Measurements from ENCODE around the gene BRD7. TPM values are rescaled to one million over a fixed set of nuclear protein-coding genes. Genes with fewer than 3 reads are reported as not detected.

The BRD7 gene
- total RNA-seq, 3 donors from 2014 or later, result 50.8 to 79.6 (median 56.1) TPM

GRCh38 chr16:50340578-50340977 is 28.2 kb downstream of the BRD7 start:
- no peak for TF ChIP-seq CTCF (IDR thresholded peaks at IDR 0.05)
- intact Hi-C loops (cut with DNase I, micrococcal nuclease), result no loop called here

GRCh38 chr16:50338371-50339231 is 30.2 kb downstream of the BRD7 start:
- ATAC-seq, result peak; percentile 31
- intact Hi-C loops (cut with DNase I, micrococcal nuclease), result no loop called here
- Histone ChIP-seq H3K4me1 (ENCODE audit: low read depth) (peaks cover 5% of the 10 kb centered on the region), H3K36me3 (ENCODE audit: low read depth) (no peaks in the 10 kb centered on the region), H3K9me3 (no peaks in the 10 kb centered on the region), H3K4me3 (no peak overlapping the region)
- no peak for DNase-seq
- TF ChIP-seq CTCF (IDR thresholded peaks at IDR 0.05), result no peak

More at GRCh38 chr16:50340578-50340977, 28.2 kb downstream of the BRD7 start:
- no peaks in the 10 kb centered on the region for H3K36me3 ChIP-seq (ENCODE audit: low read depth)
- H3K4me1 ChIP-seq (ENCODE audit: low read depth), result peaks cover 5% of the 10 kb centered on the region
- no peak overlapping the region for H3K4me3 ChIP-seq
- no peak for ATAC-seq
- DNase-seq, result no peak
- no peaks in the 10 kb centered on the region for H3K9me3 ChIP-seq

GRCh38 chr16:50336884-50337283 is 31.9 kb downstream of the BRD7 start:
- intact Hi-C loops (cut with DNase I, micrococcal nuclease), result no loop called here
- no peak for TF ChIP-seq CTCF (IDR thresholded peaks at IDR 0.05)
- no peaks in the 10 kb centered on the region for H3K36me3 ChIP-seq (ENCODE audit: low read depth)

DNA sequence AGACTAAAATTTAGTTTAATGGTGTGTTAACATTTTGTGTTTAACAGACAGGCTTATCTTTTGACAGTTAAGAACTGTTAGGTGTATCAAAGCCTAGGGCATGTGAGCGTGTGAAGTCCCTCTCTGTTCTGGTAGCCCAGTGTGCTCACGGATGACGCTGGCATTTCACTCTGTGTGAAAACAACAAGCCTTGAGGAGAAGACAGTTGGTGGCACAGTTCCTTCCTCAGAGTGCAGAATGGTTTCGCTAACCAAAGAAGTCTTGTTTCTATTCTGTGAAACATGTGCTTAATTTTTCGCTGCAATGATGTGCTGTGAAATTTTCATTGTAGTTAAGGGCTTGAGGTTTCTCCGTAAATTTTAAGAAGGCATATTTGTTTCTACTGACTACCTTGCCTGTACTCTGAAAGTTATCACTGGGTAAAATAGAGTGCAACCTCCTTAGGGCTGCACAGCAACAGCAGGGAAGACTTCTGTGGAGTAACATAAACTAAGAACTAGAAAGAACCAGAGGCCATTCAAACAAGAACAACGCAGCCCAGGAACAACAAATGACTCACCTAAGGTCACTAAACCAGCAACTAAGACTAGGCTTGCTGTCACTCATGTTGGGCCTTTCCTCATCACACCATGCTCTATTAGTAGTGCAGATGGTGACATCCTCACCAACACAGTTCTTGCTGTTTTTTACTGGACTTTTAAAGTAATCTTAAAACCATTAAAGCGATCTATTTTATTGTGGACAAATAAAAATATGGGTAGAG is 33.4 kb downstream of the BRD7 start:
- intact Hi-C loops (cut with DNase I, micrococcal nuclease), result no loop called here
- H3K9me3 ChIP-seq, result no peaks in the 10 kb centered on the region
- H3K4me3 ChIP-seq, result no peak overlapping the region
- no peaks in the 10 kb centered on the region for H3K36me3 ChIP-seq (ENCODE audit: low read depth)
- H3K4me1 ChIP-seq (ENCODE audit: low read depth), result peaks cover 5% of the 10 kb centered on the region
- peak; percentile 70 for ATAC-seq
- no peak for TF ChIP-seq CTCF (IDR thresholded peaks at IDR 0.05)
- DNase-seq, result no peak

More at GRCh38 chr16:50336884-50337283, 31.9 kb downstream of the BRD7 start:
- Histone ChIP-seq H3K4me1 (ENCODE audit: low read depth) (peaks cover 5% of the 10 kb centered on the region), H3K4me3 (no peak overlapping the region), H3K9me3 (no peaks in the 10 kb centered on the region)
- ATAC-seq (no peak), DNase-seq (no peak)

DNA sequence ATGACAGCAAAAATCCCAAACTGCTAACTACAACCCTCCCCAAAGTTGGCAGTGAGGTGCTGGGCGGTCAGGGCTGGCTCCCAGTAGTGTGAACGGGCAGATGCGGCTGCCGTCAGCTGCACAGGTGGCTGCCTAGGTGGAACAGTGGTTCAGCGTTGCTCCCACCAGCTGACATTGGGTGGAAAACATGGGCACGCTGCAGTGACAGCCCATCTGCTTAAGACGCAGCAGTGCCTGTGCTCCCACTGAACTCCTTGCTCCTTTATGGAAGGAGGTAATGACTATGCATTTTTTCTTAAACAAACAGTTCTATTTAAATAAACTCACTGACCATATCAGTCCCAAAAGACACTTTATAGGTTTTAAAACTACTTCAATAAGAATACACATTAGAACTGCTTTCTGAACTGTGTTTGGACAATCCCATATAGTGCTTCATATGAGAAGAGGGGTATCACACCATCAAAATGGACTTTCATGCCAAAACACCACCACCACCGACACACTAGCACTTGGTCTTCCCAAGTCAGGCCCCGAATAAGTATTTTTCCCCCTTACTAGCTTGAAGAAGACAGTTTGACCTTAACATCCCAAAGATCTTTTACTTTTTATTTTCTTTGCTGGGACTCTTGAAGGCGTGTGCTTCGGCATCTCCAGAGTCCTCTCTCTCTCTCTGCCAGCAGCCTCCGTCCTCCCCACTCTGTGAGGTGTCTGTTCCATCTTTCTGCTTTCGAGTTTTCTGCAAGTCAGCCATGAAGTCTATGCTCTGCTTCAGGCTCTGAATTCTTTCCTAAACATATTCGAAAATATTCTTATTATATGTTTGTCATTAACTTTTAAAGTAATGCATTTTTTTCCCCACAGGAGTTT is 34.4 kb downstream of the BRD7 start:
- H3K36me3 ChIP-seq (ENCODE audit: low read depth), result no peaks in the 10 kb centered on the region
- peak; percentile 40 for ATAC-seq
- intact Hi-C loops (cut with DNase I, micrococcal nuclease), result no loop called here
- peaks cover 5% of the 10 kb centered on the region for H3K4me1 ChIP-seq (ENCODE audit: low read depth)
- H3K9me3 ChIP-seq, result no peaks in the 10 kb centered on the region
- no peak for DNase-seq
- TF ChIP-seq CTCF (IDR thresholded peaks at IDR 0.05), result no peak
- no peak overlapping the region for H3K4me3 ChIP-seq
